Mucosa of stomach (tissue), 1 donor: Measurements from ENCODE around the gene CREB3L1.

Experiments used
- H3K27me3 ChIP-seq: one replicate; pipeline ENCODE4 v1.7.0; 2013; ENCODE audit warnings: mild to moderate bottlenecking, low read length; ENCODE audit not compliant: control insufficient read depth, insufficient read depth
- H3K36me3 ChIP-seq: one replicate; pipeline ENCODE4 v1.7.0; 2013; ENCODE audit warnings: low read length; ENCODE audit not compliant: control insufficient read depth, insufficient read depth
- H3K4me1 ChIP-seq: one replicate; pipeline ENCODE4 v1.7.0; 2013; ENCODE audit warnings: mild to moderate bottlenecking, low read length; ENCODE audit not compliant: control insufficient read depth, insufficient read depth
- H3K4me3 ChIP-seq: one replicate; pipeline ENCODE4 v1.7.0; 2013; ENCODE audit warnings: low read length
- H3K9ac ChIP-seq: one replicate; pipeline ENCODE4 v1.7.0; 2013; ENCODE audit warnings: mild to moderate bottlenecking, low read length, moderate library complexity
- H3K9me3 ChIP-seq: one replicate; pipeline ENCODE4 v1.7.0; 2013; ENCODE audit warnings: mild to moderate bottlenecking, low read length, moderate library complexity; ENCODE audit not compliant: control insufficient read depth
- donor health status: Pancreatic carcinoma.

The CREB3L1 gene

GRCh38 chr11:46330154-46330553, 52.7 kb downstream of the CREB3L1 start:
- H3K27me3 ChIP-seq = peaks cover 52% of the 10 kb centered on the region
- peaks cover 8% of the 10 kb centered on the region for H3K4me1 ChIP-seq
- no peak overlapping the region for H3K9ac ChIP-seq
- H3K36me3 ChIP-seq = no peaks in the 10 kb centered on the region
- H3K9me3 ChIP-seq = no peaks in the 10 kb centered on the region
- H3K4me3 ChIP-seq = no peak overlapping the region

DNA sequence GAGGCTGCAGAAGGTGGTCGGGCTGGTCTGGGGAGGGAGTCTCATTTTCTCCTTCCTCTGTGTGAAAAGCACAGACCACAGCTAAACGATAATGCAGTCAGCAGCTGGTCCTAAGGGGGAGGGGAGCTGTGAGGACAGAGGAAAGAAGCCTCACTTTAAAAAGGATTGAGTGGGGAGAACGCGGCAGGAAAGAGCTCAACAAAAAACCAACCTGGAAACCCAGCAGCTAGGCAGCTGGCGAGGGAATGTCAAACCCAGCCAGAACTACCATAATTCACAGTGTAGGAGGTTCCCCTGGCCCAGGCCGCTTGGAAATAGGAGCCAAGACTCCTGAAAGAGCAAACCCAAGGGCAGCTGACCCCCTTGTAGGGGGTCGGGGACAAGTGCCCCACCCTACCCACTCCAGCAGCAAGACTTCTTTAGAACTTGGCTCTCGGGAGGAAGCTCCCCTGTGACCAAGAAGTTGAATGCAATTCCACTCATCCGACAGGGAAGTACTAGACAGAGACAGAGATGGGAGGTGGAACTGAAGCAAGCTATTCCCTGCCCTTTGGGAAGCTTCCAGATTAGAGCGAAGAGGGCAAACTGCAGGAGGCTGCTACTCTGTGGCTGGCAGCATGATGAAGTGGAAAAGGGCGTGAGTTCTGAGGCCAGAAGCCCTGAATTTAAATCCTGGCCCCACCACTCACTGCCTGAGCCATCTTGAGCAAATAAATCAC, 53.3 kb downstream of the CREB3L1 start:
- H3K4me1 ChIP-seq = peaks cover 8% of the 10 kb centered on the region
- no peaks in the 10 kb centered on the region for H3K9me3 ChIP-seq
- H3K36me3 ChIP-seq = no peaks in the 10 kb centered on the region
- H3K27me3 ChIP-seq = peaks cover 52% of the 10 kb centered on the region
- no peak overlapping the region for H3K9ac ChIP-seq
- no peak overlapping the region for H3K4me3 ChIP-seq

- Histone ChIP-seq H3K9ac (no peak overlapping the region), H3K4me3 (no peak overlapping the region), H3K9me3 (no peaks in the 10 kb centered on the region), H3K27me3 (peaks cover 52% of the 10 kb centered on the region), H3K4me1 (peaks cover 8% of the 10 kb centered on the region), H3K36me3 (no peaks in the 10 kb centered on the region)
These were observed 54.0 kb downstream of the CREB3L1 start for GRCh38 chr11:46331282-46331984.

- H3K4me3 ChIP-seq = no peak overlapping the region
These were observed 54.7 kb downstream of the CREB3L1 start for GRCh38 chr11:46332093-46332567.

GRCh38 chr11:46332568-46333393, 55.3 kb downstream of the CREB3L1 start:
- Histone ChIP-seq H3K36me3 (no peaks in the 10 kb centered on the region), H3K9me3 (no peaks in the 10 kb centered on the region), H3K4me3 (no peak overlapping the region), H3K9ac (no peak overlapping the region), H3K27me3 (peaks cover 52% of the 10 kb centered on the region), H3K4me1 (peaks cover 8% of the 10 kb centered on the region)

More at GRCh38 chr11:46332093-46332567, 54.7 kb downstream of the CREB3L1 start:
- Histone ChIP-seq H3K4me1 (peaks cover 8% of the 10 kb centered on the region), H3K9ac (no peak overlapping the region), H3K27me3 (peaks cover 52% of the 10 kb centered on the region), H3K36me3 (no peaks in the 10 kb centered on the region), H3K9me3 (no peaks in the 10 kb centered on the region)

DNA sequence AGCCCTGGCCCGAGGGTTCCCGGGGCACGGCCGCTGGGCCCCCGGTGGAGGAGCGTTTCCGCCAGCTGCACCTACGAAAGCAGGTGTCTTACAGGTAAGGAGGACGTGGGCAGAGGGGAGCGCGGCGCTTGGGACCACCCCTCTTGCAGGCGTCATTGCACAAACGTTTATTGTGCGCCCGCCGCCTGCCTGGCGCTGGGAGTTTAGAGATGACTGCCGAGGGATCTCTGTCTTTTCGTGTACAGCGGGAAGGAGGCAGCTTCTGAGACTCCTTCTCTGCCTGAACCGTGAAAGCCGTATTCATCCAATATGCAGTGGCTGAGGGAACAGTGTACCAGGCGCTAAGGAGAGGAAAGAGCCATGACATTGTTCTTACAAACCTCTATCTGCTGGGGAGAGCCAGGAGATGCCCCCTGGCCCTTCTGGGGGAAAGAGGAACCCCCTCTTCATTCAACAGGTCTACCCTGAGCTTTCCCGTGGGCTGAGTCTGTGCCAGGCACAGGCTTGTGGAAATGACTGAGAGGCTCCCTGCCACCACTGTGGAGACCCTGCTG, 56.0 kb downstream of the CREB3L1 start:
- H3K36me3 ChIP-seq = no peaks in the 10 kb centered on the region
- peaks cover 8% of the 10 kb centered on the region for H3K4me1 ChIP-seq
- H3K4me3 ChIP-seq = no peak overlapping the region
- H3K27me3 ChIP-seq = peaks cover 52% of the 10 kb centered on the region
- H3K9ac ChIP-seq = no peak overlapping the region
- H3K9me3 ChIP-seq = no peaks in the 10 kb centered on the region

DNA sequence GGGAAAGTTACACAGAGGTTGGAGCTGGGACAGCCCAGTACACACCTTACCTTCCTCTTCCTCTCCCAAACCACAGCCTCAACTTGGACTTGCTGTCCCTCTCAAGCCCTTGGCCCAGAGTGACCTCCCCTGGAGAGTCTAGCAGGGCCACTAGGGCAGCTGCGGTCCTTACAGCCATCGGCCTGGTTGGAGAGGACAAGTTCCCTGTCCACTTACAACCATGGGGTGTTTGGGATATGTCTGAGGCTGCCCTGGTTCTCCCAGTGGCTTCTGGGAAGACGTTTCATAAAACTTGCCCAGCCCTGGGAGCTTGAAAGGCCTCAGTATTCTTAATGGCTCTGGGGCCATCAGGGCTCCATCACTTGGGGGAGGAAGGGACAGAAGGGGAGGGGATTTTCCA, 56.7 kb downstream of the CREB3L1 start:
- Histone ChIP-seq H3K4me1 (peaks cover 15% of the 10 kb centered on the region), H3K4me3 (no peak overlapping the region), H3K9ac (no peak overlapping the region), H3K36me3 (no peaks in the 10 kb centered on the region), H3K27me3 (peaks cover 57% of the 10 kb centered on the region), H3K9me3 (no peaks in the 10 kb centered on the region)

GRCh38 chr11:46335271-46335670, 57.8 kb downstream of the CREB3L1 start:
- H3K9me3 ChIP-seq = no peaks in the 10 kb centered on the region
- H3K27me3 ChIP-seq = peaks cover 49% of the 10 kb centered on the region
- no peak overlapping the region for H3K4me3 ChIP-seq
- H3K4me1 ChIP-seq = peaks cover 22% of the 10 kb centered on the region
- H3K36me3 ChIP-seq = no peaks in the 10 kb centered on the region
- no peak overlapping the region for H3K9ac ChIP-seq

DNA sequence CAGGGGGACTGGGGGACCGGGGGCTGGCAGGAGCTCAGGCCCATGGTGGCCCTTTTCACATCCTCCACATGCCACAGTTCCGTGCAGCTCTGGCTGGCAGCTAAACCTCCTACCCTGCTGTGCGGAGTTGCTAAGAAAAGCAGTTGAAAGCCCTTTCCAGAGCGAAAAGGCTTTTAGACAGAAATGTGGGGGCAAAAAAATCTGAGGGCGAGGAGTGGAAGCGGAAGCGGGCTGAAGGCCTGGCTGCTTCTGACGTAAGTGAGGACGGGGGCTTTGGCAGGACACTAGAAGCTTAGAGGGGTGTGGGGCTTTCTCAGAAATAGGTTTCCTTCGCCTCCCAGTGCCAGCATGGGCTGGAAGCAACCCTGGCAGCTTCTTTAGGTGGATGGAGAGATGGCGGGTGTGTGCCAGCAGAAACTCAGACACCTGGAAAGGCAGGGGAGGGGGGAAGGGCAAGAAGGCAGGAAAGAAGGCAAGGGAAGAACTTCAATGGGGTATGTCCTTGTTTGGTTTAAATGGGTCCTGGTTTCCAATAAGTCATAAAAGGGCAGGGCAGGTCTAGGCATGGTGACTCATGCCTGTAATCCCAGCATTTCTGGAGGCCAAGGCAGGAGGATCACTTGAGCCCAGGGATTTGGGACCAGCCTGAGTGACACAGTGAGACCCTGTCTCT, 58.6 kb downstream of the CREB3L1 start:
- peaks cover 42% of the 10 kb centered on the region for H3K27me3 ChIP-seq
- H3K4me1 ChIP-seq = peaks cover 22% of the 10 kb centered on the region
- H3K9ac ChIP-seq = no peak overlapping the region
- no peak overlapping the region for H3K4me3 ChIP-seq
- H3K36me3 ChIP-seq = no peaks in the 10 kb centered on the region
- H3K9me3 ChIP-seq = no peaks in the 10 kb centered on the region

GRCh38 chr11:46336563-46337180, 59.2 kb downstream of the CREB3L1 start:
- no peak overlapping the region for H3K4me3 ChIP-seq
- H3K36me3 ChIP-seq = no peaks in the 10 kb centered on the region
- no peak overlapping the region for H3K9ac ChIP-seq
- H3K4me1 ChIP-seq = peaks cover 22% of the 10 kb centered on the region
- no peaks in the 10 kb centered on the region for H3K9me3 ChIP-seq
- peaks cover 35% of the 10 kb centered on the region for H3K27me3 ChIP-seq
